ENCODE data around the gene ZNF616.

The ZNF616 gene

GRCh38 chr19:52139252-52140031, at the start of gene ZNF616:
TSS of gene ZNF616 (minus strand) at chr19:52139938. CDS start at chr19:52130512, 9,426 bp downstream.
- peak; percentile 80 to 98 for DNase-seq

GRCh38 chr19:52188822-52189734, 49.3 kb upstream of the ZNF616 start:
- DNase-seq: no peak

- DNase-seq: no peak
Measured at GRCh38 chr19:52187407-52187806, 47.7 kb upstream of the ZNF616 start.

GRCh38 chr19:52176574-52176973, 36.8 kb upstream of the ZNF616 start:
- DNase-seq: no peak

GRCh38 chr19:52172347-52172746, 32.6 kb upstream of the ZNF616 start:
- no peak for DNase-seq

GRCh38 chr19:52171321-52172169, 31.8 kb upstream of the ZNF616 start, which contains the start of gene ZNF836:
TSS of gene ZNF836 (minus strand) at chr19:52171621. CDS start at chr19:52168072, 3,549 bp downstream.
- peak; percentile 92 for DNase-seq

- peak in 1 of 2 donors; percentile 11 for DNase-seq
Measured at GRCh38 chr19:52170863-52171320, 31.2 kb upstream of the ZNF616 start.

- DNase-seq: no peak
Measured at GRCh38 chr19:52170304-52170703, 30.6 kb upstream of the ZNF616 start.

GRCh38 chr19:52155596-52156359, 16.0 kb upstream of the ZNF616 start:
- no peak for DNase-seq

- no peak for DNase-seq
Measured at GRCh38 chr19:52148256-52148655, 8.5 kb upstream of the ZNF616 start.

GRCh38 chr19:52142001-52142595, 2.4 kb upstream of the ZNF616 start:
- DNase-seq: no peak

- DNase-seq: no peak
Measured at GRCh38 chr19:52141203-52141602, 1.5 kb upstream of the ZNF616 start.

- peak; percentile 1 to 97 for DNase-seq
Measured at GRCh38 chr19:52140032-52140710, 433 bp upstream of the ZNF616 start.

- DNase-seq: no peak
Measured at GRCh38 chr19:52138983-52139251, 821 bp downstream of the ZNF616 start.

GRCh38 chr19:52138278-52138982, 1.3 kb downstream of the ZNF616 start:
- peak; percentile 3 to 16 for DNase-seq

- DNase-seq: no peak
Measured at GRCh38 chr19:52120286-52120685, 19.5 kb downstream of the ZNF616 start.

- DNase-seq: no peak
Measured at GRCh38 chr19:52115526-52116053, 24.1 kb downstream of the ZNF616 start.

- DNase-seq: no peak
Measured at GRCh38 chr19:52114691-52115090, 25.0 kb downstream of the ZNF616 start.

- DNase-seq: no peak
Measured at GRCh38 chr19:52112624-52113023, 27.1 kb downstream of the ZNF616 start.

- DNase-seq: no peak
Measured at GRCh38 chr19:52110780-52111179, 29.0 kb downstream of the ZNF616 start.

All from activated CD4-positive, alpha-beta T cell treated with anti-CD3 and anti-CD28 coated beads for 4 hours (primary cell).